BJ (cell line): Measurements from ENCODE around the gene RPRD2. TPM values are rescaled to one million over a fixed set of nuclear protein-coding genes. Genes with fewer than 3 reads are reported as not detected.
A peak's percentile ranks its signal among the peaks of the same experiment; 100 is the strongest.

ENCODE experiments used
- CTCF ChIA-PET: fragments of 350-600 bp; formaldehyde crosslinking; extraction: SDS; loops from one replicate; lab custom pipeline; 2021; ENCODE audit warnings: antibody characterized with exemption, inconsistent platforms; lab: Yijun Ruan, JAX
- POLR2A ChIA-PET: fragments of 300-600 bp; sonication (Branson Sonifier 250); formaldehyde crosslinking; extraction: SDS; loops from one replicate; lab custom pipeline; 2021; ENCODE audit warnings: antibody characterized with exemption; lab: Charles Lee
- DNase-seq: peaks from one replicate; pipeline ENCODE4 v3.0.0-alpha.2; 2011; ENCODE audit warnings: low read depth
- H3K27me3 ChIP-seq: 2 replicates; pipeline ENCODE4 v1.6.0; 2011; ENCODE audit warnings: low read length; ENCODE audit not compliant: control insufficient read depth, insufficient read depth
- H3K36me3 ChIP-seq: 2 replicates; pipeline ENCODE4 v1.5.1; 2011; ENCODE audit warnings: low read length; ENCODE audit not compliant: control insufficient read depth, insufficient read depth
- H3K4me3 ChIP-seq: 2 replicates; pipeline ENCODE4 v1.5.1; 2011; ENCODE audit warnings: low read depth, mild to moderate bottlenecking, control low read depth, low read length
- polyA plus RNA-seq: library from polyadenylated mRNA; depleted of rRNA; stranded (reverse); fragments of >200 nt; gene quantifications from 2 replicates; pipeline ENCODE4 v1.2.3, GENCODE V29; 2011
- TF ChIP-seq, protein P1 (sequence below): IDR thresholded peaks from 2 replicates; pipeline ENCODE4 v1.5.1; 2011; ENCODE audit warnings: low read depth, mild to moderate bottlenecking, control low read depth, inconsistent platforms, low read length, moderate library complexity; ENCODE audit not compliant: insufficient read depth

The RPRD2 gene
- polyA plus RNA-seq, 1 experiment = 15.1 TPM

DNA sequence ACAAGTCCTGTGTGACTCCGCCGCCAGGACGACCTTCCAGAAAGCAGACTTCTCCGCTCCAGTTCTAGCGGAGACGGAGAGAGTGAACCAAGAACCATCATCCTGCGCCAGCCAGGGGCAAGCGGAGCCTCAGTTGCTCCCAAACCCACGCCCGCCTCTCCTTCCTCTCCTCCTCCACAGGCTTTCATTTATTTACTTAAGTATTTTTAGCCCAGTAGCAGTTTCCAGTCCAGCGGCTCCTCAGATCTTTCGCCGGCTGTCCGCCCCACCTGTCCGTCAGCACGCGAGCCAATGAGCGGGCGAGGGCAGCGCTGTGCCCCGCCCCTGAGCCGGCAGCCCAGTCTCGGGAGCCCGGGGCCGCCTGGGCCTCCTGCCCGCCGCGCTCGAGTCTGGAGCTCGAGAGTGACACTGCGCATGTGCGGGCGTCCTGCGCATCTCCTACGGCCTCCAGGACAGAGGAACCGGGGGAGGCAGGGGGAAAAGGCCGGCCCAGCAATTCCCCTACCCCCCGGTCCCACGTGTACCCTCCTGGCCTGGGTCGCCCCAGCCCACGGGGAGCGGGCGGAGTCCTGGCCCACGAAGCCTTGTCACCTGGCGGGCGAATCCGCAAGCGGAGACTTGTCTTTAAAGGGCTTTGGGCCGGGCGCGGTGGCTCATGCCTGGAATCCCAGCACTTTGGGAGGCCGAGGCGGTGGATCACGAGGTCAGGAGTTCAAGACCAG lies 151.5 kb downstream of the RPRD2 start, which contains the start of gene FALEC:
TSS of gene FALEC (plus strand) at position 425 of the 722 bp plus-strand sequence.
- ChIA-PET POLR2A (interaction anchor here (0.5 to 1.2 kb wide), 5 partner anchors 8 to 250 kb away, joined by 3 to 14 read pairs (median 4); partner anchors contain the start of genes CTSS and ECM1), CTCF (interaction anchor here (0.6 to 4.9 kb wide), 8 partner anchors 17 to 736 kb away, joined by 3 to 37 read pairs (median 3); partner anchors contain the start of gene TARS2)
- H3K27me3 ChIP-seq = no peaks in the 10 kb centered on the region
- TF ChIP-seq, protein P1, sequence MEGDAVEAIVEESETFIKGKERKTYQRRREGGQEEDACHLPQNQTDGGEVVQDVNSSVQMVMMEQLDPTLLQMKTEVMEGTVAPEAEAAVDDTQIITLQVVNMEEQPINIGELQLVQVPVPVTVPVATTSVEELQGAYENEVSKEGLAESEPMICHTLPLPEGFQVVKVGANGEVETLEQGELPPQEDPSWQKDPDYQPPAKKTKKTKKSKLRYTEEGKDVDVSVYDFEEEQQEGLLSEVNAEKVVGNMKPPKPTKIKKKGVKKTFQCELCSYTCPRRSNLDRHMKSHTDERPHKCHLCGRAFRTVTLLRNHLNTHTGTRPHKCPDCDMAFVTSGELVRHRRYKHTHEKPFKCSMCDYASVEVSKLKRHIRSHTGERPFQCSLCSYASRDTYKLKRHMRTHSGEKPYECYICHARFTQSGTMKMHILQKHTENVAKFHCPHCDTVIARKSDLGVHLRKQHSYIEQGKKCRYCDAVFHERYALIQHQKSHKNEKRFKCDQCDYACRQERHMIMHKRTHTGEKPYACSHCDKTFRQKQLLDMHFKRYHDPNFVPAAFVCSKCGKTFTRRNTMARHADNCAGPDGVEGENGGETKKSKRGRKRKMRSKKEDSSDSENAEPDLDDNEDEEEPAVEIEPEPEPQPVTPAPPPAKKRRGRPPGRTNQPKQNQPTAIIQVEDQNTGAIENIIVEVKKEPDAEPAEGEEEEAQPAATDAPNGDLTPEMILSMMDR = 0 out of 2 replicates have a peak, but pooled peaks have one; percentile 3
- H3K36me3 ChIP-seq = peaks cover 5% of the 10 kb centered on the region
- peak within 1 kb of the TSS; percentile 61 for H3K4me3 ChIP-seq
- peak; percentile 77 for DNase-seq

DNA sequence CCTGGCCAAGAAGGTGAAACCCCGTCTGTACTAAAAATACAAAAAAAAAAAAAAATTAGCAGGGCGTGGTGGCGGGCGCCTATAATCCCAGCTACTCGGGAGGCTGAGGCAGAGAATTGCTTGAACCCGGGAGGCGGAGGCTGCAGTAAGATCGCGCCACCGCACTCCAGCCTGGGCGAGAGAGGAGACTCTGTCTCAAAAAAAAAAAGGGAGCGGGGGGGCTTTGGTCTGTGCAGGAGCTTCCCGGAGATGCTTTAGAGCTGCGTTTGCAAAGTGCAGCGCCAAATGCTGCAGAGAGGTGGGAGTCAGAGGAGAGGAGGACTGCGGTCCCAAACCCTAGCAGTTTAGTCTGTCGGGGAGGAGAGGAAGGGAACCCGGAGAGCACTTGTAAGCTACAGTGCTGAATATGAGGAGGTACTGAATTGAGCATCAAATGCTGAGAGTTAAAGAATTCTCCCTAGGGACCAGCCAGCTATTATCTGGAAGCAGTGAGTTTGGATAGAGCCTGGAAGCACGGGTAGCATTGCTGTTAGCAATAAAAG lies 152.2 kb downstream of the RPRD2 start:
- H3K4me3 ChIP-seq = peak overlapping the region; percentile 61
- no peaks in the 10 kb centered on the region for H3K27me3 ChIP-seq
- peaks cover 5% of the 10 kb centered on the region for H3K36me3 ChIP-seq
- DNase-seq = no peak
- ChIA-PET POLR2A (interaction anchor here (0.5 to 1.2 kb wide), 5 partner anchors 8 to 249 kb away, joined by 3 to 14 read pairs (median 4); partner anchors contain the start of genes CTSS and ECM1), CTCF (interaction anchor here (0.8 to 4.9 kb wide), 8 partner anchors 9 to 153 kb away, joined by 3 to 37 read pairs (median 3); partner anchors contain the start of gene TARS2)
- TF ChIP-seq, protein P1 = 0 out of 2 replicates have a peak, but pooled peaks have one; percentile 16

DNA sequence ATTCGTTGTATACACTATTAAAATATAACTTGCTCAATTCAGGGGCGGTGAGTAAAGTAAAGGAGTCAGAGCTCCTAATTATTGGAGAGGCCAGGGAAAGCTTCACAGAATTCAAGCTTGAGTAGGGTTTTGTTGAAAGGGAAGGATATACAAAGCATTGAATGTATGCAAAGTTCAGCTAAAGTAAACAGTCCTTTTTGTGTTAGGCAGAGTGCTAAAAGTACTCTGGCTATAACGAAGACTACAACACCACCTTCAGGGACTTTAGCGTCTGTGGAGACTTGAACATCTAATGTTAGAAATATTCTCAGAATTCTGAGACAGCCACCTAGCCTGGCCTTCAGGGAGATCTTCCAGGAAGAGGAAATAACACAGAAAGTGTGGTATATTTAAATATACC lies 152.7 kb downstream of the RPRD2 start:
- Histone ChIP-seq H3K27me3 (no peaks in the 10 kb centered on the region), H3K4me3 (no peak overlapping the region), H3K36me3 (peaks cover 2% of the 10 kb centered on the region)
- TF ChIP-seq, protein P1 = 0 out of 2 replicates have a peak, but pooled peaks have one; percentile 1
- ChIA-PET POLR2A (interaction anchor here (0.6 to 1.2 kb wide), 2 partner anchors 9 to 62 kb away, joined by 3 to 6 read pairs; partner anchors contain the start of gene ECM1), CTCF (interaction anchor here (0.8 to 4.9 kb wide), 6 partner anchors 9 to 153 kb away, joined by 3 to 37 read pairs (median 4); no protein-coding TSS in a partner anchor)
- DNase-seq = no peak

DNA sequence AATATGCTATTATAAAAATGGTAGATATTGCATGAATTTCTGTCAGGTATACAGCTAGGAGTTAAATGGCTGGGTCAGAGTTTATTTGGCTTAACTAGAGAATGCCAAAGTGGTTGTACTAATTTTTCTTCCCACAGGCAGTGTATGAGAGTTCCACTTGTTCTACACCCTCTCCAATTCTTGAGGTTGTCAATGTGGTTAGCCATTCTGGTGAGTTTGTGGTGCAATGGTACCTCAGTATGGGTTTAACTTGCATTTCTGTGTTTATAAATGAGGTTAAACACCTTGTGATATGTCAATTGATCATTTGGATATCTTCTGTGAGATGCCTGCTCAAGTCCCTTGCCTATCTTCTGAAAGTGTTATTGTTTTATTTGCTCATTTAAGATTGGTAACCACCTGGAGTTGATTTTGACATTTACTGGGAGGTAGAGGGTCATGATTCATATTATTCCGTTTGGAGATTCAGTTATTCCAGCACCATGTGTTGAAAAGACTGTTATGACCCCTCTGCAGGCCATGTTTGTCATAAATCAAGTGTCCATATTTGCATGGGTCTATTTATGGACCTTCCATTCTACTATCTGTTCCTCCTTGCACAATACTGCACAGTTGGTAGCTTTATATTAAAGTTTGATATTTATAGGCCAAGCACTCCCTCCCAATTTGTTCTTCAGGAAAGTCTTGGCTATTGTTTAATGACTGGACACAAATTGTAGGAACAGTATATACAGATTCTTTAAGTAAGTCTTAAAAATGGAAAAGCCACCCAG lies 157.4 kb downstream of the RPRD2 start:
- DNase-seq = no peak
- Histone ChIP-seq H3K27me3 (no peaks in the 10 kb centered on the region), H3K36me3 (no peaks in the 10 kb centered on the region), H3K4me3 (no peak overlapping the region)
- TF ChIP-seq, protein P1 = no peak
- ChIA-PET CTCF (interaction anchor here (0.9 kb wide), 1 partner anchor 23 kb away, joined by 3 read pairs; no protein-coding TSS in a partner anchor), POLR2A (no interaction called here)
